ENCODE measurements around the gene PRKN. TPM values are rescaled to one million over a fixed set of nuclear protein-coding genes. Genes with fewer than 3 reads are reported as not detected.
A peak's percentile ranks its signal among the peaks of the same experiment; 100 is the strongest.

Gene PRKN
- total RNA-seq, 1 donor from 2014 or later = 5.7 TPM

DNA sequence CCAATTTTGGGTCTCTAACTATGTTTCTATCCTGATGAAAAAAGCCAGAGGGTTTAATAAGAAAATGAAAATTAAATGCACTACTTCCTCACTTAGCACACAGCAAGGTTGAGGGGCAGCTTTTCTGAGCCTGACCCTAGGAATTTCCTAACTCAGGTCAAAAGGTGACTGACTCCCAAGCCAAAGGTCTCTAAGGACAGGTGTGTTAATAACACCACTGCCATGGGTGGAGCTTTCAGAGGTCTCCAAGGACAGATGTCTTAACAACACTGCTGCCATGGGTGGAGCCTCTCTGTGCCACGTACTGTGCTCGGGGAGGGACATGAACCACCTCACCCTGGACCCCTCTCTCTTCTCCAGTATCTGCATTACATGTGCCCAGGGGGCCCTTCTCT is 339.2 kb downstream of the PRKN start:
- Mint-ChIP-seq H3K9me3 (ENCODE audit: low read depth) (no peaks in the 10 kb centered on the region), H3K4me1 (ENCODE audit: low read depth) (peaks cover 57% of the 10 kb centered on the region), H3K36me3 (ENCODE audit: low read depth) (peaks cover 3% of the 10 kb centered on the region), H3K4me3 (ENCODE audit: unreplicated experiment) (no peak overlapping the region), H3K27me3 (ENCODE audit: low read depth) (no peaks in the 10 kb centered on the region), H3K27ac (ENCODE audit: unreplicated experiment) (no peak overlapping the region)
- no peak for DNase-seq (ENCODE audit: low spot score)
- TF ChIP-seq, protein P1, sequence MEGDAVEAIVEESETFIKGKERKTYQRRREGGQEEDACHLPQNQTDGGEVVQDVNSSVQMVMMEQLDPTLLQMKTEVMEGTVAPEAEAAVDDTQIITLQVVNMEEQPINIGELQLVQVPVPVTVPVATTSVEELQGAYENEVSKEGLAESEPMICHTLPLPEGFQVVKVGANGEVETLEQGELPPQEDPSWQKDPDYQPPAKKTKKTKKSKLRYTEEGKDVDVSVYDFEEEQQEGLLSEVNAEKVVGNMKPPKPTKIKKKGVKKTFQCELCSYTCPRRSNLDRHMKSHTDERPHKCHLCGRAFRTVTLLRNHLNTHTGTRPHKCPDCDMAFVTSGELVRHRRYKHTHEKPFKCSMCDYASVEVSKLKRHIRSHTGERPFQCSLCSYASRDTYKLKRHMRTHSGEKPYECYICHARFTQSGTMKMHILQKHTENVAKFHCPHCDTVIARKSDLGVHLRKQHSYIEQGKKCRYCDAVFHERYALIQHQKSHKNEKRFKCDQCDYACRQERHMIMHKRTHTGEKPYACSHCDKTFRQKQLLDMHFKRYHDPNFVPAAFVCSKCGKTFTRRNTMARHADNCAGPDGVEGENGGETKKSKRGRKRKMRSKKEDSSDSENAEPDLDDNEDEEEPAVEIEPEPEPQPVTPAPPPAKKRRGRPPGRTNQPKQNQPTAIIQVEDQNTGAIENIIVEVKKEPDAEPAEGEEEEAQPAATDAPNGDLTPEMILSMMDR (IDR thresholded peaks at IDR 0.05) = no peak

DNA sequence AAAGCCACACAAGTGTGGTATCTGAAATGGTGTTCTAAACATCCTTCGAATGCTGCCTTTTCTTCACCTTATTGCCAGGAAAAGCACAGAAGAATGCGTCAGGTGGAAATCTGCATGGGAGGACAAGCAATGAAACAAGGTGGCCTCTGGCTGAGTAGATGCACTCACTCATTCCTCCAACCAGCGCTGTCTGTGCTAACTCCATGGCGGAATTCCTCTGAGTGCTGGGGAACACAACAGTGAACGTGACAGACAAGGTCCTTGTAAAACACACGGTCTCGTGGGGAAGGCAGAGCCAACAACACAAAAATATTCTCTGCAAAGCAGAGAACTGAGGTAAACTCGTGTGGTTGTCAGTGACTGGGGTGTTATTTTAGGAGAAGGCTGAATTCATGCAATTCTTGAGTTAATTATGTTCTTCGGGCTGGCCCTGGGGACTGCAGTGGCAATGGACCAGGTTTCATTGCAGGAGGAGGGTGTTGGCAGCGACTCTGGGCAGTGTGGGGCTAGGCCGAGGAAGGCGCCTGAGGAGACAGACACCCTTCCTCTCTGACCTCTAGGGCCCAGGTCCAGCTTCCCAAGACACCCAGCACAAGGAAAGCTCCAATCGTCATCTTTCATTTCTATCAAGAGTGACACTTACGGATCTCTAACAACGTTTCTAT is 339.7 kb downstream of the PRKN start:
- Mint-ChIP-seq H3K36me3 (ENCODE audit: low read depth) (peaks cover 3% of the 10 kb centered on the region), H3K9me3 (ENCODE audit: low read depth) (no peaks in the 10 kb centered on the region), H3K27ac (ENCODE audit: unreplicated experiment) (peak overlapping the region; percentile 59), H3K27me3 (ENCODE audit: low read depth) (no peaks in the 10 kb centered on the region), H3K4me3 (ENCODE audit: unreplicated experiment) (no peak overlapping the region), H3K4me1 (ENCODE audit: low read depth) (peaks cover 57% of the 10 kb centered on the region)
- DNase-seq (ENCODE audit: low spot score) = no peak
- TF ChIP-seq, protein P1 (IDR thresholded peaks at IDR 0.05) = no peak

DNA sequence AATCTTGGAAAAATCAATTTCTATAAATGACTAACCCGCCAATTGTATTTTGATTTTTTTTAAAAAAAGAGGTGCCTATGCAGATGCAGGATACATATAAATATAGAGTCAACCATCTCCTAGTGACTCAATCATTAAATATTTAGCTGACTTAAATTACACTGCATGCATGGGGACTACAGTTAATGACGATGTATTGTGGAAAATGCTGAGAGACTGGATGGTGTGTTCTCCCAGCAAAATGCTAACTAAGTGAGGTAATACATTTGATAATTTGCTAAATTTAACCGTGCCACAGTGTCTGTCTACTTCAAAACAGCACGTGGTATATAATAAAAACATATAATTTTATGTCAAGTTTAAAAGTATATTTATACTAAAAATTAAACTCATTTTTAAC is 341.6 kb downstream of the PRKN start:
- Mint-ChIP-seq H3K4me1 (ENCODE audit: low read depth) (peaks cover 46% of the 10 kb centered on the region), H3K4me3 (ENCODE audit: unreplicated experiment) (no peak overlapping the region)

DNA sequence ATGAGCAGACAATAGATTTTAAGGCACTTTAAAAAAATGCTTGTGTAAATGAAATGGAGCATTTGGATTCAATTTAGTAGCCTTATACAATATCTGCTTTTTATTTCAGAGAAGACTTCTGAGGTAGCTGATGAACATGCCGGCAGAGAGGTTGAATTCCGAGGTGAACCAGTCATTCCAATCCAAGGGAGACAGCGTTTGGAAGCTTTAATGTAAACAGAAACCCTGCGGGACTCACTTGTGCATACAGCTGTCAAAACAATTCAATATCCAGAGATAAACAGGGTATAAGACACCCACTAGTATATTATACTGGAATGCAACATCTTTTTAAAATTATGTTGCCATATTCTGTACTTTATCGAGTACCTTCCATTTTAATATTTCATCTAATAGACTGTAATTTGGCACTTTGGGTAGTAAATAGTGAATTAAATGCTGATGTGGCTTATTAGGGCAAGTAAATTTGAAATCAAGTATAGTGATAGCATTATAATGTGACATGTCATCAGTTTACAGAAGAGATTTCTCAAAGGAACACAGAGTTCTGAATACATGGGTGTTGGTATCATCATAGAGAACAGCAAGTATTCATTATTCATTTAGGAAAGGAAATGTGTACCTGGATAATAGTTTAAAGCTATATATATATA is 347.7 kb downstream of the PRKN start:
- Mint-ChIP-seq H3K4me3 (ENCODE audit: unreplicated experiment) (no peak overlapping the region), H3K27ac (ENCODE audit: unreplicated experiment) (peak overlapping the region; percentile 66), H3K9me3 (ENCODE audit: low read depth) (no peaks in the 10 kb centered on the region), H3K27me3 (ENCODE audit: low read depth) (no peaks in the 10 kb centered on the region), H3K36me3 (ENCODE audit: low read depth) (peaks cover 2% of the 10 kb centered on the region), H3K4me1 (ENCODE audit: low read depth) (peaks cover 58% of the 10 kb centered on the region)
- TF ChIP-seq, protein P1 (IDR thresholded peaks at IDR 0.05) = no peak
- DNase-seq (ENCODE audit: low spot score) = no peak

More for the DNA sequence above, 341.6 kb downstream of the PRKN start:
- Mint-ChIP-seq H3K9me3 (ENCODE audit: low read depth) (no peaks in the 10 kb centered on the region), H3K27me3 (ENCODE audit: low read depth) (no peaks in the 10 kb centered on the region), H3K27ac (ENCODE audit: unreplicated experiment) (peak overlapping the region; percentile 57), H3K36me3 (ENCODE audit: low read depth) (peaks cover 3% of the 10 kb centered on the region)
- DNase-seq (ENCODE audit: low spot score) = no peak
- TF ChIP-seq, protein P1 (IDR thresholded peaks at IDR 0.05) = no peak

DNA sequence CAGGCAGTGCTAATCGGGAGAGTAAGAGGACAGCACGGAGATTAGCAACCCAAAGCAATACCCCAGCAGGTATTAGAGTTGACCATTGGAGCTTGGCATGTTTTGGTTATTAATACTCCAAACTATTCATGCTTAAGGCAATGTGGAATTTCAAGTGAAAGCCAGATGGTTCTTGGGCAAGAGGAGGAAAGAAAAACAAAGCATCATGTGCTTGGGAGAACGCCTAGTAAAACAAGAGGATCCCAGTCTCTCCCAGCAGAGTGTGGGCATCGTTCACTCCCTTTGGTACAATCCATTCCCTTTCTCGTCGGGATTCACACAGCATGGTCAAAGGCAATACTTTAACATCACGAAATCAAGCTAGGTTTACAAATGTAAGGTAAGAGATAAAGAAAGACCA is 349.8 kb downstream of the PRKN start:
- Mint-ChIP-seq H3K4me1 (ENCODE audit: low read depth) (peaks cover 59% of the 10 kb centered on the region), H3K27me3 (ENCODE audit: low read depth) (no peaks in the 10 kb centered on the region), H3K27ac (ENCODE audit: unreplicated experiment) (peak overlapping the region; percentile 87), H3K4me3 (ENCODE audit: unreplicated experiment) (no peak overlapping the region), H3K9me3 (ENCODE audit: low read depth) (no peaks in the 10 kb centered on the region), H3K36me3 (ENCODE audit: low read depth) (no peaks in the 10 kb centered on the region)
- TF ChIP-seq, protein P1 (IDR thresholded peaks at IDR 0.05) = no peak
- DNase-seq (ENCODE audit: low spot score) = no peak
